Endothelial cell of umbilical vein (primary cell): ENCODE data around the gene NOL6. TPM values are rescaled to one million over a fixed set of nuclear protein-coding genes. Genes with fewer than 3 reads are reported as not detected.

Experiments used
- BruUV-seq: library from RNA; stranded (reverse); fragments of 400-500 nt; replicated peaks from 2 replicates; lab custom pipeline; 2021; lab: Mats Ljungman, UMichigan
- CTCF ChIA-PET: fragments of 300-600, 350-600 bp; sonication (Branson Sonifier 250); formaldehyde crosslinking; loops from one replicate; lab custom pipeline; 2021; ENCODE audit warnings: antibody characterized with exemption, inconsistent platforms; lab: Charles Lee
- POLR2A ChIA-PET: fragments of 300-600, 350-600 bp; sonication (Branson Sonifier 250); formaldehyde crosslinking; loops from one replicate; lab custom pipeline; 2021; ENCODE audit warnings: antibody characterized with exemption, inconsistent platforms; lab: Charles Lee
- DNase-seq: peaks from one replicate; pipeline ENCODE4 v3.0.0-alpha.2; 2011; ENCODE audit warnings: low read depth, low spot score
- FAIRE-seq: peaks from 2 replicates; lab custom pipeline; 2011; peaks lifted over from hg19 to GRCh38; lab: Jason Lieb, UNC
- H2AFZ ChIP-seq: 2 replicates; pipeline ENCODE4 v1.6.0; 2012; ENCODE audit warnings: low read depth, low read length, control low read depth, inconsistent platforms
- H3K27ac ChIP-seq: 2 replicates; pipeline ENCODE4 v1.5.1; 2011; ENCODE audit warnings: low read depth, mild to moderate bottlenecking, control low read depth, low read length, moderate library complexity; ENCODE audit not compliant: insufficient read depth
- H3K27me3 ChIP-seq, 2 experiments: 2 replicates each; pipeline versions ENCODE4 v1.6.0 to v1.6.1; 2011; ENCODE audit warnings: low read length in 2 of 2, mixed read lengths in 1 of 2; ENCODE audit not compliant: control insufficient read depth in 2 of 2, insufficient read depth in 2 of 2
- H3K36me3 ChIP-seq, 2 experiments: 2 replicates in 1 of 2; 3 replicates in 1 of 2; pipeline ENCODE4 v1.5.1; 2011; ENCODE audit warnings: low read length in 2 of 2, mild to moderate bottlenecking in 1 of 2, moderate library complexity in 1 of 2; ENCODE audit not compliant: control insufficient read depth in 2 of 2, insufficient read depth in 2 of 2; ENCODE audit errors: extremely low read depth in 1 of 2
- H3K4me1 ChIP-seq: 3 replicates; pipeline ENCODE4 v1.5.1; 2011; ENCODE audit warnings: mild to moderate bottlenecking, low read length; ENCODE audit not compliant: control insufficient read depth, insufficient read depth; ENCODE audit errors: extremely low read depth
- H3K4me2 ChIP-seq: 2 replicates; pipeline ENCODE4 v1.6.1; 2011; ENCODE audit warnings: low read length, control low read depth, mixed read lengths; ENCODE audit not compliant: insufficient read depth
- H3K4me3 ChIP-seq, 3 experiments: fragments of 200-600 bp in 1 of 3; sonication (generic), shearing (Covaris generic) in 1 of 3; replicated peaks in 1 of 3; 2 replicates each; pipeline ENCODE4 v1.5.1; 2011 to 2016; ENCODE audit warnings: control low read depth in 3 of 3, low read length in 3 of 3, mild to moderate bottlenecking in 2 of 3, inconsistent platforms in 1 of 3, low read depth in 1 of 3, moderate library complexity in 1 of 3; ENCODE audit not compliant: insufficient read depth in 1 of 3
- H3K79me2 ChIP-seq: 2 replicates; pipeline ENCODE4 v1.6.0; 2012; ENCODE audit warnings: low read length, inconsistent platforms; ENCODE audit not compliant: control insufficient read depth, insufficient read depth
- H3K9ac ChIP-seq: replicated peaks from 2 replicates; pipeline ENCODE3; 2011; ENCODE audit warnings: low read length, control low read depth; ENCODE audit not compliant: insufficient read depth; ENCODE audit errors: extremely low read depth
- H3K9me1 ChIP-seq: replicated peaks from 3 replicates; pipeline ENCODE4 v1.6.0; 2011; ENCODE audit warnings: mild to moderate bottlenecking, low read length; ENCODE audit not compliant: control insufficient read depth, insufficient read depth; ENCODE audit errors: extremely low read depth
- H3K9me3 ChIP-seq: replicated peaks from 2 replicates; pipeline ENCODE4 v1.5.1; 2012; ENCODE audit warnings: low read length, inconsistent platforms; ENCODE audit not compliant: control insufficient read depth, insufficient read depth
- H4K20me1 ChIP-seq: replicated peaks from 2 replicates; pipeline ENCODE3; 2011; ENCODE audit warnings: mild to moderate bottlenecking, low read length; ENCODE audit not compliant: control insufficient read depth, insufficient read depth; ENCODE audit errors: extremely low read depth
- FOS ChIP-seq: IDR thresholded peaks from 2 replicates; pipeline ENCODE4 v1.6.1; 2011; ENCODE audit warnings: mild to moderate bottlenecking, low read length, moderate library complexity, borderline replicate concordance; ENCODE audit not compliant: insufficient read depth
- GATA2 ChIP-seq: IDR thresholded peaks from 2 replicates; pipeline ENCODE4 v1.7.0; 2011; ENCODE audit warnings: low read depth, mild to moderate bottlenecking, moderate library complexity, mixed read lengths, low read length; ENCODE audit not compliant: insufficient read length, insufficient read depth
- JUN ChIP-seq: IDR thresholded peaks from 2 replicates; pipeline ENCODE4 v1.6.1; 2011; ENCODE audit warnings: borderline replicate concordance, low read depth; ENCODE audit not compliant: insufficient read length, insufficient read depth
- MYC ChIP-seq: IDR thresholded peaks from one replicate; pipeline ENCODE4 v1.6.1; 2011; ENCODE audit warnings: mild to moderate bottlenecking, low read depth, low read length
- dilution Hi-C: fragments of 300-500 bp; cut with MboI; formaldehyde crosslinking; loops from one replicate; pipeline ENCODE4 v1.15.0; 2019; ENCODE audit warnings: low sequenced_read_pairs; ENCODE audit not compliant: extremely low pct_ligation_motif_present
- intact Hi-C: fragments of 100-400 bp; cut with micrococcal nuclease; formaldehyde crosslinking; loops from one replicate; pipeline ENCODE4 v1.10.0; 2022
- polyA plus RNA-seq, 4 experiments: library from polyadenylated mRNA; depleted of rRNA in 3 of 4; stranded (reverse) in 3 of 4; unstranded in 1 of 4; fragments of >200 nt; gene quantifications; 2 replicates each; pipeline versions ENCODE4 v1.2.1 to v1.2.3, GENCODE V29; 2011 to 2012; ENCODE audit warnings: missing spikeins in 1 of 4
- total RNA-seq: library from RNA; stranded (reverse); gene quantifications from 2 replicates; pipeline ENCODE4 v1.2.3, GENCODE V29; 2021
- TF ChIP-seq, protein P1 (sequence below), 2 donors: IDR thresholded peaks; 1 replicate in 1 of 2; 2 replicates in 1 of 2; pipeline ENCODE4 v1.5.1; 2011; ENCODE audit warnings: low read length in 2 of 2, mild to moderate bottlenecking in 2 of 2, moderate library complexity in 2 of 2, control low read depth in 1 of 2, inconsistent platforms in 1 of 2, low read depth in 1 of 2; ENCODE audit not compliant: insufficient read depth in 1 of 2; ENCODE audit errors: extremely low read depth in 1 of 2

NOL6 gene
- total and polyA plus RNA-seq, 2 donors (not counting 3 experiments of a cell fraction or from before 2014, with no cell fraction given): 35.7 to 45.1 TPM

DNA sequence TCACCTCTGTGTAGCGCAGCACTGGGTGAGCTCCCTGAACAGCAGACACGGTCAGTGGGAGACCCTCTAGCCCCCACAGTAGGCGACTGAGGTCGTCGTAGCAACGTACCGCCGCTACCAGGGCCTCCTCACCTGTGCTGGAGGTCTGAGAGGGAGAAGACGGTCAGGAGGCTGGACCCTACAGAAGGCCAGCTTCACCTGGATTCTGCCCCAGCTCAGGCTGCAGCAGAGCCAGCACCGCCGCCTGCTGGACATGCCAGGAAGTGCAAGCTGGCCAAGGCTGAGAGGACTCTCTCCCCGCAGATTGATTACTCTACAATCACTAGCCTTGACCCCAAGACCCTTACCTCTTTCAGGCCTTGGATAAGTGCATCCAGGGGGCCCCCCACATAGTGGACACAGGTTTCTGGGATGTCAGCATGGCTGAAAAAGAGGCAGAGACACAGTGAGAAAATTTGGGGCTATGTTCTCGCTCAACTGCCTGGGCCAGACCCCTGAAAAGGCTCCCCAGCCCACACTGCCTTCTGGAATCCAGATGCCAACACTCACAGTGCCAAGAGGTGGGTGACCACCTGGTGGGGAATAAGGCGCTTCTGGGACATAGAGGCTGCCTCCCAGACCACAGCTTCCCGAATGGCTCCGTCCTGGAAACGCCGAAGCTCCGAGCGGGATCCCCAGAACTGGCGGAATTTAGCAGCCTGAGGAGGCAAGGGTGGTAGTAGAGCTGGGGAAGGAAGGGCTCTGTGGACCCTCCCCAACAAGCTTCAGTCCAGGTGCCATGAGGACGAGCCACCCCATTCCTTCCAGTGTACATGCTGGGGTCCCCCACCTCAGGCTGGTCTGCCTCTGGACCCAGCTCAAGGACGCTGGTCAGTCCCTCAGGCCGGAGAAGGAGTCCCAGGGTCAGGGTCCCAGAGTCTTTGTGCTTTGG lies 6.9 kb downstream of the NOL6 start:
- dilution Hi-C loops: no loop called here
- no peak overlapping the region for H3K9ac ChIP-seq
- H3K27ac ChIP-seq: no peak overlapping the region
- POLR2A ChIA-PET: interaction anchor here (0.6 to 1.2 kb wide), 3 partner anchors 92 to 177 kb away, joined by 3 to 4 read pairs (median 3); partner anchors contain the start of gene NFX1
- H3K36me3 ChIP-seq: peaks cover 13 to 80% of the 10 kb centered on the region in 2 experiments
- H3K27me3 ChIP-seq: no peaks in the 10 kb centered on the region
- intact Hi-C loops: loop anchor here (1.0 to 5.0 kb wide), 4 partner anchors 50 to 180 kb away; no protein-coding TSS in a partner anchor
- no peaks in the 10 kb centered on the region for H3K9me3 ChIP-seq
- CTCF ChIA-PET: interaction anchor here (0.5 to 8.3 kb wide), 43 partner anchors 9 to 238 kb away, joined by 3 to 146 read pairs (median 6); partner anchors contain the start of genes ANKRD18B, AQP3, AQP7 and NFX1
- H3K9me1 ChIP-seq: no peaks in the 10 kb centered on the region
- no peaks in the 10 kb centered on the region for H4K20me1 ChIP-seq
- no peak overlapping the region for H3K4me3 ChIP-seq
- no peaks in the 10 kb centered on the region for H3K4me1 ChIP-seq
- DNase-seq (peak; percentile 38), FAIRE-seq (peak; percentile 48)
- no TSS peak for BruUV-seq
- TF ChIP-seq JUN (no peak), MYC (no peak), FOS (no peak), GATA2 (no peak)
- TF ChIP-seq, protein P1, sequence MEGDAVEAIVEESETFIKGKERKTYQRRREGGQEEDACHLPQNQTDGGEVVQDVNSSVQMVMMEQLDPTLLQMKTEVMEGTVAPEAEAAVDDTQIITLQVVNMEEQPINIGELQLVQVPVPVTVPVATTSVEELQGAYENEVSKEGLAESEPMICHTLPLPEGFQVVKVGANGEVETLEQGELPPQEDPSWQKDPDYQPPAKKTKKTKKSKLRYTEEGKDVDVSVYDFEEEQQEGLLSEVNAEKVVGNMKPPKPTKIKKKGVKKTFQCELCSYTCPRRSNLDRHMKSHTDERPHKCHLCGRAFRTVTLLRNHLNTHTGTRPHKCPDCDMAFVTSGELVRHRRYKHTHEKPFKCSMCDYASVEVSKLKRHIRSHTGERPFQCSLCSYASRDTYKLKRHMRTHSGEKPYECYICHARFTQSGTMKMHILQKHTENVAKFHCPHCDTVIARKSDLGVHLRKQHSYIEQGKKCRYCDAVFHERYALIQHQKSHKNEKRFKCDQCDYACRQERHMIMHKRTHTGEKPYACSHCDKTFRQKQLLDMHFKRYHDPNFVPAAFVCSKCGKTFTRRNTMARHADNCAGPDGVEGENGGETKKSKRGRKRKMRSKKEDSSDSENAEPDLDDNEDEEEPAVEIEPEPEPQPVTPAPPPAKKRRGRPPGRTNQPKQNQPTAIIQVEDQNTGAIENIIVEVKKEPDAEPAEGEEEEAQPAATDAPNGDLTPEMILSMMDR (IDR thresholded peaks at IDR 0.05; ENCODE audit: extremely low read depth in 1 of 2, insufficient read depth in 1 of 2, low read depth in 1 of 2, low read length in 2 of 2): peak; percentile 93 to 98
- H3K79me2 ChIP-seq: peaks cover 2% of the 10 kb centered on the region
- H3K4me2 ChIP-seq: no peak overlapping the region
- no peak overlapping the region for H2AFZ ChIP-seq
